ENCODE measurements around the gene SPNS2.

GRCh38 chr17:4541328-4542002, 42.8 kb downstream of the SPNS2 start:
- TF ChIP-seq EP300 (IDR thresholded peaks at IDR 0.05; ENCODE audit: borderline replicate concordance): no peak
- no peak for TF ChIP-seq FOXM1 (IDR thresholded peaks at IDR 0.05; ENCODE audit: borderline replicate concordance, low read depth)
- TF ChIP-seq ZBTB7A (IDR thresholded peaks at IDR 0.05; ENCODE audit: low read depth): no peak
- TF ChIP-seq RAD21 (IDR thresholded peaks at IDR 0.05; ENCODE audit: low read depth): no peak; the same call in 1 of the 2 replicates
